Adrenal gland (tissue), 5 donors: ENCODE measurements around the gene NIPAL4.

Experiments used
- CTCF ChIP-seq, 6 experiments: fragments of 450-650 bp in 4 of 6; fragments of 200-600 bp in 2 of 6; sonication (generic) in 1 of 6; IDR thresholded peaks; 1 replicate in 5 of 6; 2 replicates in 1 of 6; pipeline versions ENCODE4 v1.5.1 to v1.8.0; 2016 to 2021; ENCODE audit warnings: antibody characterized with exemption in 6 of 6, mild to moderate bottlenecking in 2 of 6, moderate library complexity in 1 of 6
- POLR2A ChIP-seq, 2 donors: fragments of 450-650 bp; IDR thresholded peaks; one replicate each; pipeline ENCODE4 v1.6.1; 2017; ENCODE audit warnings: antibody characterized with exemption in 2 of 2, mild to moderate bottlenecking in 2 of 2, moderate library complexity in 1 of 2
- donor health status: DM: no; HTN: no; CAD: no.

GRCh38 chr5:157458835-157459234 lies 1.2 kb upstream of the NIPAL4 start:
- TF ChIP-seq POLR2A (IDR thresholded peaks at IDR 0.05) (no peak), CTCF (IDR thresholded peaks at IDR 0.05) (no peak)
